HepG2 (cell line): ENCODE measurements around the gene WNK4. TPM values are rescaled to one million over a fixed set of nuclear protein-coding genes. Genes with fewer than 3 reads are reported as not detected.

ENCODE experiments used
- CENPT ChIP-seq: sonication (generic); formaldehyde crosslinking; IDR thresholded peaks from 2 replicates; pipeline ENCODE4 v1.8.0; 2022; ENCODE audit warnings: low read depth, mild to moderate bottlenecking, moderate library complexity, missing genetic modification reagents
- DMAP1 ChIP-seq: IDR thresholded peaks from 2 replicates; pipeline ENCODE4 v1.6.1; 2016
- FOXC1 ChIP-seq: sonication (generic); formaldehyde crosslinking; IDR thresholded peaks from 2 replicates; pipeline ENCODE4 v1.8.0; 2022; ENCODE audit warnings: mild to moderate bottlenecking, missing genetic modification reagents, borderline replicate concordance
- KAT7 ChIP-seq: IDR thresholded peaks from 2 replicates; pipeline ENCODE4 v1.6.1; 2018; ENCODE audit warnings: borderline replicate concordance, missing compliant biosample characterization
- NPAS2 ChIP-seq: sonication (generic); formaldehyde crosslinking; IDR thresholded peaks from 2 replicates; pipeline ENCODE4 v1.8.0; 2022; ENCODE audit warnings: mild to moderate bottlenecking, missing genetic modification reagents, borderline replicate concordance
- PAF1 ChIP-seq: IDR thresholded peaks from 2 replicates; pipeline ENCODE4 v1.6.1; 2016; ENCODE audit warnings: missing genetic modification reagents, missing compliant biosample characterization
- RBM39 ChIP-seq: fragments of 200-400 bp; formaldehyde crosslinking; IDR thresholded peaks from one replicate; pipeline ENCODE4 v1.6.1; 2018; ENCODE audit warnings: antibody characterized with exemption, mild to moderate bottlenecking, low read depth, low read length; ENCODE audit not compliant: poor library complexity, severe bottlenecking
- SP2 ChIP-seq: sonication (generic); formaldehyde crosslinking; IDR thresholded peaks from 2 replicates; pipeline ENCODE4 v1.5.1; 2020; ENCODE audit warnings: mild to moderate bottlenecking, missing genetic modification reagents
- TBP ChIP-seq: sonication (generic); formaldehyde crosslinking; IDR thresholded peaks from 2 replicates; pipeline ENCODE4 v1.5.0; 2020; ENCODE audit warnings: missing genetic modification reagents
- ZNF264 ChIP-seq: sonication (generic); formaldehyde crosslinking; IDR thresholded peaks from 2 replicates; pipeline ENCODE4 v1.4.0; 2020; ENCODE audit warnings: missing genetic modification reagents
- ZNF296 ChIP-seq: sonication (generic); formaldehyde crosslinking; conservative IDR thresholded peaks from 2 replicates; pipeline ENCODE4 v1.5.0; 2020; ENCODE audit warnings: mild to moderate bottlenecking, missing genetic modification reagents
- ZNF703 ChIP-seq: sonication (generic); formaldehyde crosslinking; IDR thresholded peaks from 2 replicates; pipeline ENCODE4 v1.5.1; 2020; ENCODE audit warnings: missing genetic modification reagents, mild to moderate bottlenecking, moderate library complexity, borderline replicate concordance
- polyA plus RNA-seq, 8 experiments: library from polyadenylated mRNA; depleted of rRNA in 3 of 8; stranded (reverse) in 7 of 8; unstranded in 1 of 8; fragments of >200 nt; fragmentation: Illumina TruSeq in 4 of 8; extraction: Trizol in 4 of 8; gene quantifications; 2 replicates each; pipeline versions ENCODE4 v1.2.1 to v1.2.3, GENCODE V29; 2011 to 2016; ENCODE audit warnings: low read depth in 4 of 8, missing spikeins in 1 of 8, mixed read lengths in 1 of 8; ENCODE audit not compliant: insufficient read depth in 1 of 8
- total RNA-seq, 5 experiments: library from RNA; depleted of rRNA; stranded (reverse); fragments of >200 nt; fragmentation: Illumina TruSeq; extraction: Trizol; gene quantifications; 2 replicates each; pipeline ENCODE4 v1.2.3, GENCODE V29; 2016; ENCODE audit warnings: low read depth in 1 of 5
- TF ChIP-seq, protein P1 (sequence below): sonication (generic); formaldehyde crosslinking; conservative IDR thresholded peaks from 2 replicates; pipeline ENCODE4 v1.4.0; 2020; ENCODE audit warnings: missing genetic modification reagents
- TF ChIP-seq, protein P2 (sequence below): IDR thresholded peaks from 2 replicates; pipeline ENCODE4 v1.6.1; 2012; ENCODE audit warnings: inconsistent platforms
- TF ChIP-seq, protein P3 (sequence below): sonication (generic); formaldehyde crosslinking; IDR thresholded peaks from 2 replicates; pipeline ENCODE4 v1.4.0; 2020; ENCODE audit warnings: missing genetic modification reagents
- TF ChIP-seq, protein P4 (sequence below): sonication (generic); formaldehyde crosslinking; IDR thresholded peaks from 2 replicates; pipeline ENCODE4 v1.4.0; 2020; ENCODE audit warnings: missing genetic modification reagents; ENCODE audit errors: not compliant biosample characterization
- TF ChIP-seq, protein P5 (sequence below): sonication (generic); formaldehyde crosslinking; IDR thresholded peaks from 2 replicates; pipeline ENCODE4 v1.8.1; 2023; ENCODE audit warnings: mild to moderate bottlenecking, missing genetic modification reagents
- TF ChIP-seq, protein P6 (sequence below): sonication (generic); formaldehyde crosslinking; IDR thresholded peaks from 2 replicates; pipeline ENCODE4 v1.5.1; 2020; ENCODE audit warnings: mild to moderate bottlenecking, missing genetic modification reagents, borderline replicate concordance

Gene WNK4
- total and polyA plus RNA-seq, 2 of the 13 experiments (the other 11 are each of a cell fraction or from before 2014, with no cell fraction given) = 2.7 to 13.7 TPM

DNA sequence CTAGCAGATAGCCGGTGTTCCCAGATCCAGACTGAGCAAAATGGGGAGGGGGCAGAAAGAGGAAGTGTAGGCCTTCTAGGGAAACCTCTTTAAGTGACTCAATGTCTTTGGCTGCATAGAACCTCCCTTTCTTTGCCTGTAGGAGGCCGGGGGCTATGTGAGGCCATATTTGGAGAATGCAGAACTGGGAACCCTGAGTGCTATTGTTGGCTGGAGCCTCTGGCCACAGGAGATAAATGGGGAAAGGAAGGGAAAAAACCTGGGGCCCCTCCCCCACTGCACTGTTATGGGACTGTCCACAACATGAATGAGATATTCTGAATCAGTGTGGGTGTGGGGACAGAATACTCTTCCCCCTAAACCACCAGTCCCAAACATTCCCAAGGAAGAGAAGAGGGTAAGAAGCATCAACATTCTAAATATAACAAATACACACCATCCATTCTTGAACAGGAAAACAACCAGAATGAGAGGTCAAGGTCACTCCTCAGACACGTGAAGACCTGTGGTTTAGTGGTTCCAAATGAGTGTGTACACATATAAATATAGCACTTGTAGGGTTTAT is 4.8 kb upstream of the WNK4 start (continued):
- TF ChIP-seq CENPT (CRISPR knock-in tag) = no peak
- TF ChIP-seq, protein P1, sequence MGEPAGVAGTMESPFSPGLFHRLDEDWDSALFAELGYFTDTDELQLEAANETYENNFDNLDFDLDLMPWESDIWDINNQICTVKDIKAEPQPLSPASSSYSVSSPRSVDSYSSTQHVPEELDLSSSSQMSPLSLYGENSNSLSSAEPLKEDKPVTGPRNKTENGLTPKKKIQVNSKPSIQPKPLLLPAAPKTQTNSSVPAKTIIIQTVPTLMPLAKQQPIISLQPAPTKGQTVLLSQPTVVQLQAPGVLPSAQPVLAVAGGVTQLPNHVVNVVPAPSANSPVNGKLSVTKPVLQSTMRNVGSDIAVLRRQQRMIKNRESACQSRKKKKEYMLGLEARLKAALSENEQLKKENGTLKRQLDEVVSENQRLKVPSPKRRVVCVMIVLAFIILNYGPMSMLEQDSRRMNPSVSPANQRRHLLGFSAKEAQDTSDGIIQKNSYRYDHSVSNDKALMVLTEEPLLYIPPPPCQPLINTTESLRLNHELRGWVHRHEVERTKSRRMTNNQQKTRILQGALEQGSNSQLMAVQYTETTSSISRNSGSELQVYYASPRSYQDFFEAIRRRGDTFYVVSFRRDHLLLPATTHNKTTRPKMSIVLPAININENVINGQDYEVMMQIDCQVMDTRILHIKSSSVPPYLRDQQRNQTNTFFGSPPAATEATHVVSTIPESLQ = no peak
- no peak for TF ChIP-seq RBM39
- TF ChIP-seq ZNF296 (CRISPR knock-in tag) = no peak
- TF ChIP-seq, protein P2, sequence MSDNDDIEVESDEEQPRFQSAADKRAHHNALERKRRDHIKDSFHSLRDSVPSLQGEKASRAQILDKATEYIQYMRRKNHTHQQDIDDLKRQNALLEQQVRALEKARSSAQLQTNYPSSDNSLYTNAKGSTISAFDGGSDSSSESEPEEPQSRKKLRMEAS = 0 out of 2 replicates have a peak, but pooled peaks have one; percentile 14
- TF ChIP-seq, protein P3, sequence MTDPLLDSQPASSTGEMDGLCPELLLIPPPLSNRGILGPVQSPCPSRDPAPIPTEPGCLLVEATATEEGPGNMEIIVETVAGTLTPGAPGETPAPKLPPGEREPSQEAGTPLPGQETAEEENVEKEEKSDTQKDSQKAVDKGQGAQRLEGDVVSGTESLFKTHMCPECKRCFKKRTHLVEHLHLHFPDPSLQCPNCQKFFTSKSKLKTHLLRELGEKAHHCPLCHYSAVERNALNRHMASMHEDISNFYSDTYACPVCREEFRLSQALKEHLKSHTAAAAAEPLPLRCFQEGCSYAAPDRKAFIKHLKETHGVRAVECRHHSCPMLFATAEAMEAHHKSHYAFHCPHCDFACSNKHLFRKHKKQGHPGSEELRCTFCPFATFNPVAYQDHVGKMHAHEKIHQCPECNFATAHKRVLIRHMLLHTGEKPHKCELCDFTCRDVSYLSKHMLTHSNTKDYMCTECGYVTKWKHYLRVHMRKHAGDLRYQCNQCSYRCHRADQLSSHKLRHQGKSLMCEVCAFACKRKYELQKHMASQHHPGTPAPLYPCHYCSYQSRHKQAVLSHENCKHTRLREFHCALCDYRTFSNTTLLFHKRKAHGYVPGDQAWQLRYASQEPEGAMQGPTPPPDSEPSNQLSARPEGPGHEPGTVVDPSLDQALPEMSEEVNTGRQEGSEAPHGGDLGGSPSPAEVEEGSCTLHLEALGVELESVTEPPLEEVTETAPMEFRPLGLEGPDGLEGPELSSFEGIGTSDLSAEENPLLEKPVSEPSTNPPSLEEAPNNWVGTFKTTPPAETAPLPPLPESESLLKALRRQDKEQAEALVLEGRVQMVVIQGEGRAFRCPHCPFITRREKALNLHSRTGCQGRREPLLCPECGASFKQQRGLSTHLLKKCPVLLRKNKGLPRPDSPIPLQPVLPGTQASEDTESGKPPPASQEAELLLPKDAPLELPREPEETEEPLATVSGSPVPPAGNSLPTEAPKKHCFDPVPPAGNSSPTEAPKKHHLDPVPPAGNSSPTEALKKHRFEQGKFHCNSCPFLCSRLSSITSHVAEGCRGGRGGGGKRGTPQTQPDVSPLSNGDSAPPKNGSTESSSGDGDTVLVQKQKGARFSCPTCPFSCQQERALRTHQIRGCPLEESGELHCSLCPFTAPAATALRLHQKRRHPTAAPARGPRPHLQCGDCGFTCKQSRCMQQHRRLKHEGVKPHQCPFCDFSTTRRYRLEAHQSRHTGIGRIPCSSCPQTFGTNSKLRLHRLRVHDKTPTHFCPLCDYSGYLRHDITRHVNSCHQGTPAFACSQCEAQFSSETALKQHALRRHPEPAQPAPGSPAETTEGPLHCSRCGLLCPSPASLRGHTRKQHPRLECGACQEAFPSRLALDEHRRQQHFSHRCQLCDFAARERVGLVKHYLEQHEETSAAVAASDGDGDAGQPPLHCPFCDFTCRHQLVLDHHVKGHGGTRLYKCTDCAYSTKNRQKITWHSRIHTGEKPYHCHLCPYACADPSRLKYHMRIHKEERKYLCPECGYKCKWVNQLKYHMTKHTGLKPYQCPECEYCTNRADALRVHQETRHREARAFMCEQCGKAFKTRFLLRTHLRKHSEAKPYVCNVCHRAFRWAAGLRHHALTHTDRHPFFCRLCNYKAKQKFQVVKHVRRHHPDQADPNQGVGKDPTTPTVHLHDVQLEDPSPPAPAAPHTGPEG (CRISPR knock-in tag) = no peak
- TF ChIP-seq FOXC1 (CRISPR knock-in tag) = no peak
- TF ChIP-seq KAT7 (CRISPR knock-in tag) = no peak
- TF ChIP-seq ZNF264 (CRISPR knock-in tag) = no peak
- TF ChIP-seq, protein P4, sequence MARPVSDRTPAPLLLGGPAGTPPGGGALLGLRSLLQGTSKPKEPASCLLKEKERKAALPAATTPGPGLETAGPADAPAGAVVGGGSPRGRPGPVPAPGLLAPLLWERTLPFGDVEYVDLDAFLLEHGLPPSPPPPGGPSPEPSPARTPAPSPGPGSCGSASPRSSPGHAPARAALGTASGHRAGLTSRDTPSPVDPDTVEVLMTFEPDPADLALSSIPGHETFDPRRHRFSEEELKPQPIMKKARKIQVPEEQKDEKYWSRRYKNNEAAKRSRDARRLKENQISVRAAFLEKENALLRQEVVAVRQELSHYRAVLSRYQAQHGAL (CRISPR knock-in tag) = no peak
- TF ChIP-seq SP2 (CRISPR knock-in tag) = no peak
- TF ChIP-seq, protein P5, sequence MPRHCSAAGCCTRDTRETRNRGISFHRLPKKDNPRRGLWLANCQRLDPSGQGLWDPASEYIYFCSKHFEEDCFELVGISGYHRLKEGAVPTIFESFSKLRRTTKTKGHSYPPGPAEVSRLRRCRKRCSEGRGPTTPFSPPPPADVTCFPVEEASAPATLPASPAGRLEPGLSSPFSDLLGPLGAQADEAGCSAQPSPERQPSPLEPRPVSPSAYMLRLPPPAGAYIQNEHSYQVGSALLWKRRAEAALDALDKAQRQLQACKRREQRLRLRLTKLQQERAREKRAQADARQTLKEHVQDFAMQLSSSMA (CRISPR knock-in tag) = no peak
- no peak for TF ChIP-seq DMAP1 (CRISPR knock-in tag)
- TF ChIP-seq ZNF703 (CRISPR knock-in tag) = no peak
- TF ChIP-seq, protein P6, sequence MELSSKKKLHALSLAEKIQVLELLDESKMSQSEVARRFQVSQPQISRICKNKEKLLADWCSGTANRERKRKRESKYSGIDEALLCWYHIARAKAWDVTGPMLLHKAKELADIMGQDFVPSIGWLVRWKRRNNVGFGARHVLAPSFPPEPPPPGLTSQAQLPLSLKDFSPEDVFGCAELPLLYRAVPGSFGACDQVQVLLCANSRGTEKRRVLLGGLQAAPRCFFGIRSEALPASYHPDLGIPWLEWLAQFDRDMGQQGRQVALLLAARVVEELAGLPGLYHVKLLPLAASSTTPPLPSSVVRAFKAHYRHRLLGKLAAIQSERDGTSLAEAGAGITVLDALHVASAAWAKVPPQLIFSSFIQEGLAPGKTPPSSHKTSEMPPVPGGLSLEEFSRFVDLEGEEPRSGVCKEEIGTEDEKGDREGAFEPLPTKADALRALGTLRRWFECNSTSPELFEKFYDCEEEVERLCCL = no peak
- no peak for TF ChIP-seq TBP (CRISPR knock-in tag)
- no peak for TF ChIP-seq NPAS2
- TF ChIP-seq PAF1 (CRISPR knock-in tag) = no peak
